KMS-11 (cell line): ENCODE data around the gene PTPRK.

Source experiments
- H2AFZ ChIP-seq: fragments of 200-600 bp; sonication (generic); 2 replicates; pipeline ENCODE4 v1.6.1; 2016; ENCODE audit warnings: antibody characterized with exemption, mixed run types, low read depth
- H3K27ac ChIP-seq: fragments of 200-600 bp; sonication (generic); 2 replicates; pipeline ENCODE4 v1.6.1; 2016; ENCODE audit warnings: mild to moderate bottlenecking, mixed run types
- H3K27me3 ChIP-seq: fragments of 200-600 bp; sonication (generic); 2 replicates; pipeline ENCODE4 v1.6.1; 2017; ENCODE audit warnings: mild to moderate bottlenecking, low read depth, mixed run types, moderate library complexity; ENCODE audit not compliant: insufficient read depth
- H3K36me3 ChIP-seq: fragments of 200-600 bp; sonication (generic); 2 replicates; pipeline ENCODE4 v1.6.1; 2017; ENCODE audit warnings: mild to moderate bottlenecking, mixed run types; ENCODE audit not compliant: insufficient read depth
- H3K4me1 ChIP-seq: fragments of 200-600 bp; sonication (generic); 2 replicates; pipeline ENCODE4 v1.6.1; 2016; ENCODE audit warnings: mild to moderate bottlenecking, low read depth, mixed run types; ENCODE audit not compliant: poor library complexity, severe bottlenecking
- H3K4me2 ChIP-seq: fragments of 200-600 bp; sonication (generic); 2 replicates; pipeline ENCODE4 v1.7.0; 2016; ENCODE audit warnings: mild to moderate bottlenecking, mixed run types
- H3K4me3 ChIP-seq: fragments of 200-600 bp; sonication (generic); IDR thresholded peaks from 2 replicates; pipeline ENCODE4 v1.6.1; 2017; ENCODE audit warnings: low read depth, low read length, mixed read lengths; ENCODE audit not compliant: insufficient read depth
- H3K79me2 ChIP-seq: fragments of 200-600 bp; sonication (generic); 2 replicates; pipeline ENCODE4 v1.6.1; 2016; ENCODE audit warnings: low read depth, mixed run types; ENCODE audit not compliant: insufficient read depth
- H3K9ac ChIP-seq: fragments of 200-600 bp; sonication (generic); 2 replicates; pipeline ENCODE4 v1.6.1; 2016; ENCODE audit warnings: mild to moderate bottlenecking, mixed run types
- H4K20me1 ChIP-seq: fragments of 200-600 bp; sonication (generic); 2 replicates; pipeline ENCODE4 v1.6.1; 2016; ENCODE audit warnings: mild to moderate bottlenecking, mixed run types; ENCODE audit not compliant: insufficient read depth
- TF ChIP-seq, protein P1 (sequence below): fragments of 200-600 bp; sonication (generic); conservative IDR thresholded peaks from 2 replicates; pipeline ENCODE4 v1.6.1; 2017; ENCODE audit warnings: low read depth, mild to moderate bottlenecking, antibody characterized with exemption, low read length, moderate library complexity, mixed read lengths

PTPRK gene

DNA sequence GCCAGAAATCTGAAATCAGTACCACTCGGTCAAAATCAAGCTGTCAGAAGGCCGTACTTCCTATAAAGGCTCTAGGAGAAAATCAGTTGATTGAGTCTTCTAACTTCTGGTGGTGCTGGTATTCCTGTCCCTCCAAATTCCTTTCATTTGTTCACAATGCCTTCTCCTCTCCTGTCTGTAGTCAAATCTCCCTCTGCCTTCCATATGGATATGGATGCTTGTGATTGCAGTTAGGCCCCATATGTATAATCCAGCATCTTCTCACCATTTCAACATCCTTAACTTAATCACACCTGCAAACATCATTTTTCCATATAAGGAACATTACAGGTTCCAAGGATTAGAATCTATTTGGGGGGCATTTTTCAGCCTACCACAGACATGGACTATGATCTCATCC, 331.7 kb downstream of the PTPRK start:
- TF ChIP-seq, protein P1, sequence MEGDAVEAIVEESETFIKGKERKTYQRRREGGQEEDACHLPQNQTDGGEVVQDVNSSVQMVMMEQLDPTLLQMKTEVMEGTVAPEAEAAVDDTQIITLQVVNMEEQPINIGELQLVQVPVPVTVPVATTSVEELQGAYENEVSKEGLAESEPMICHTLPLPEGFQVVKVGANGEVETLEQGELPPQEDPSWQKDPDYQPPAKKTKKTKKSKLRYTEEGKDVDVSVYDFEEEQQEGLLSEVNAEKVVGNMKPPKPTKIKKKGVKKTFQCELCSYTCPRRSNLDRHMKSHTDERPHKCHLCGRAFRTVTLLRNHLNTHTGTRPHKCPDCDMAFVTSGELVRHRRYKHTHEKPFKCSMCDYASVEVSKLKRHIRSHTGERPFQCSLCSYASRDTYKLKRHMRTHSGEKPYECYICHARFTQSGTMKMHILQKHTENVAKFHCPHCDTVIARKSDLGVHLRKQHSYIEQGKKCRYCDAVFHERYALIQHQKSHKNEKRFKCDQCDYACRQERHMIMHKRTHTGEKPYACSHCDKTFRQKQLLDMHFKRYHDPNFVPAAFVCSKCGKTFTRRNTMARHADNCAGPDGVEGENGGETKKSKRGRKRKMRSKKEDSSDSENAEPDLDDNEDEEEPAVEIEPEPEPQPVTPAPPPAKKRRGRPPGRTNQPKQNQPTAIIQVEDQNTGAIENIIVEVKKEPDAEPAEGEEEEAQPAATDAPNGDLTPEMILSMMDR: no peak
- Histone ChIP-seq H3K27me3 (no peaks in the 10 kb centered on the region), H3K36me3 (no peaks in the 10 kb centered on the region), H3K79me2 (no peaks in the 10 kb centered on the region), H2AFZ (no peak overlapping the region), H3K4me2 (no peak overlapping the region), H4K20me1 (no peaks in the 10 kb centered on the region), H3K9ac (no peak overlapping the region), H3K4me3 (no peak overlapping the region), H3K27ac (no peak overlapping the region), H3K4me1 (no peaks in the 10 kb centered on the region)

- H3K9ac ChIP-seq: no peak overlapping the region
- H2AFZ ChIP-seq: no peak overlapping the region
- H4K20me1 ChIP-seq: no peaks in the 10 kb centered on the region
- H3K79me2 ChIP-seq: no peaks in the 10 kb centered on the region
- no peaks in the 10 kb centered on the region for H3K4me1 ChIP-seq
- H3K27me3 ChIP-seq: no peaks in the 10 kb centered on the region
- H3K27ac ChIP-seq: no peak overlapping the region
- H3K36me3 ChIP-seq: no peaks in the 10 kb centered on the region
- H3K4me2 ChIP-seq: no peak overlapping the region
- TF ChIP-seq, protein P1: no peak
- no peak overlapping the region for H3K4me3 ChIP-seq
Measured at GRCh38 chr6:128186729-128187128, 333.7 kb downstream of the PTPRK start.

DNA sequence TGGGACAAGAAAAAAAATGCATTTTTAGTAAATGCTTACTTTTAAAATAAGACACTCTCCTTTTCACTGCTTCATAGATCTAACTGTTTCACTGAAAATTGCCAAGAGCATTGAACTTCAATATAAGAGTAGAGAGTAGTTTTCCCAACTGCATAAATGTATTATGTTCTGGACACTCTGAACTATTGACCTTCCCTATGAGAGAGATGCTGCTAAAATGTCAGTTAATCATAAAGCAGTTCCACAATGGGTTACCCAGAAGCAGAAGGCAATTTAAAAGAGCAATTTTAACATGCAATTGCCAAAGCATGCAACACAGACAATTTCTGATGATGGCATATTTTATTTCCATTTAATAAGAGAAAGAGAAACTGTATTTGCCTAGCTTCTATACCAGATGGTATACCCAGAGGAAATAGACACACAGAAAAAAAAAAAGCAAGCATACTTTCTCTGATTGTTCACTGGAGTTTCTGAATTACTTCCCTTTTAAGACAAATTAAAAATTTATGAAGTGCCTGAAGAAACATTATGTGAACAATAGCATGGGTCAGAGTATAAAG, 340.4 kb downstream of the PTPRK start:
- Histone ChIP-seq H3K9ac (no peak overlapping the region), H3K79me2 (no peaks in the 10 kb centered on the region), H3K27ac (no peak overlapping the region), H3K4me3 (no peak overlapping the region), H3K4me2 (no peak overlapping the region), H3K4me1 (no peaks in the 10 kb centered on the region), H3K27me3 (no peaks in the 10 kb centered on the region), H4K20me1 (no peaks in the 10 kb centered on the region), H2AFZ (no peak overlapping the region), H3K36me3 (no peaks in the 10 kb centered on the region)
- TF ChIP-seq, protein P1: no peak

- Histone ChIP-seq H3K27me3 (no peaks in the 10 kb centered on the region), H3K27ac (no peak overlapping the region), H3K79me2 (no peaks in the 10 kb centered on the region), H3K36me3 (no peaks in the 10 kb centered on the region), H4K20me1 (no peaks in the 10 kb centered on the region), H3K4me3 (no peak overlapping the region), H3K4me2 (no peak overlapping the region), H3K4me1 (no peaks in the 10 kb centered on the region), H3K9ac (no peak overlapping the region), H2AFZ (no peak overlapping the region)
- TF ChIP-seq, protein P1: no peak
Measured at GRCh38 chr6:128174724-128175123, 345.7 kb downstream of the PTPRK start.
